Measurements from ENCODE around the gene RNF150. TPM values are rescaled to one million over a fixed set of nuclear protein-coding genes. Genes with fewer than 3 reads are reported as not detected.

RNF150 gene
- total and polyA plus RNA-seq, 2 of the 8 experiments (the other 6 are each of a cell fraction or from before 2014, with no cell fraction given) = 3.4 to 4.8 TPM

DNA sequence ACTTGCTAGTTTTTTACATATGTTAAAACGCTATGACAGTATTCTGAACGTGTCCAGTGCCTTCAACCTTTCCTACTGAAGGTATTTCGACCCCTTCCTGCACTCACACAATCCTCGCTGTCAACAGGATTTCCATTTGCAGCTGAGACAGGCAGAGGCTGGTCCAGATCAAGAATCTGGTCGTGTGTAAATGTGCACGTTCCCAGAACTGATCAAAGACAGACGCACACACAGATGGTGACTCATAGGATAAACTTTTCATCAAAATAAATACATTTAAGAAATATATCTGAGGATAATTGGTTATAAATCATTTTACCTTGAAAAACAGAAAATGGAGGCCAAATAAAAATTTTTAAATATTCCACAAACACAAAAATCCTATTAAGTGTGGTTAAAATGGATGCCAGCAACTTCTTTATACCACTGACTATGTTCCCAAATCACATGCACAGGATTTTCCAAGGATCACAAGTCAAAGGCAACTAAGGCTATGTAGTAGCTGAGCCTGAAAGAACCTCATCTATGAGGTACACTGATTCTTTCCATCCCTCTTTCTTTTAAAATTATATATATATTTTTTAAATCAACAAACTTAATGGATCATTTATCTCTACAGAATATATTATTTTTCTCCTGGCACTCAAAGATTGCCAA lies 85.9 kb downstream of the RNF150 start (continued):
- TF ChIP-seq, protein P1, sequence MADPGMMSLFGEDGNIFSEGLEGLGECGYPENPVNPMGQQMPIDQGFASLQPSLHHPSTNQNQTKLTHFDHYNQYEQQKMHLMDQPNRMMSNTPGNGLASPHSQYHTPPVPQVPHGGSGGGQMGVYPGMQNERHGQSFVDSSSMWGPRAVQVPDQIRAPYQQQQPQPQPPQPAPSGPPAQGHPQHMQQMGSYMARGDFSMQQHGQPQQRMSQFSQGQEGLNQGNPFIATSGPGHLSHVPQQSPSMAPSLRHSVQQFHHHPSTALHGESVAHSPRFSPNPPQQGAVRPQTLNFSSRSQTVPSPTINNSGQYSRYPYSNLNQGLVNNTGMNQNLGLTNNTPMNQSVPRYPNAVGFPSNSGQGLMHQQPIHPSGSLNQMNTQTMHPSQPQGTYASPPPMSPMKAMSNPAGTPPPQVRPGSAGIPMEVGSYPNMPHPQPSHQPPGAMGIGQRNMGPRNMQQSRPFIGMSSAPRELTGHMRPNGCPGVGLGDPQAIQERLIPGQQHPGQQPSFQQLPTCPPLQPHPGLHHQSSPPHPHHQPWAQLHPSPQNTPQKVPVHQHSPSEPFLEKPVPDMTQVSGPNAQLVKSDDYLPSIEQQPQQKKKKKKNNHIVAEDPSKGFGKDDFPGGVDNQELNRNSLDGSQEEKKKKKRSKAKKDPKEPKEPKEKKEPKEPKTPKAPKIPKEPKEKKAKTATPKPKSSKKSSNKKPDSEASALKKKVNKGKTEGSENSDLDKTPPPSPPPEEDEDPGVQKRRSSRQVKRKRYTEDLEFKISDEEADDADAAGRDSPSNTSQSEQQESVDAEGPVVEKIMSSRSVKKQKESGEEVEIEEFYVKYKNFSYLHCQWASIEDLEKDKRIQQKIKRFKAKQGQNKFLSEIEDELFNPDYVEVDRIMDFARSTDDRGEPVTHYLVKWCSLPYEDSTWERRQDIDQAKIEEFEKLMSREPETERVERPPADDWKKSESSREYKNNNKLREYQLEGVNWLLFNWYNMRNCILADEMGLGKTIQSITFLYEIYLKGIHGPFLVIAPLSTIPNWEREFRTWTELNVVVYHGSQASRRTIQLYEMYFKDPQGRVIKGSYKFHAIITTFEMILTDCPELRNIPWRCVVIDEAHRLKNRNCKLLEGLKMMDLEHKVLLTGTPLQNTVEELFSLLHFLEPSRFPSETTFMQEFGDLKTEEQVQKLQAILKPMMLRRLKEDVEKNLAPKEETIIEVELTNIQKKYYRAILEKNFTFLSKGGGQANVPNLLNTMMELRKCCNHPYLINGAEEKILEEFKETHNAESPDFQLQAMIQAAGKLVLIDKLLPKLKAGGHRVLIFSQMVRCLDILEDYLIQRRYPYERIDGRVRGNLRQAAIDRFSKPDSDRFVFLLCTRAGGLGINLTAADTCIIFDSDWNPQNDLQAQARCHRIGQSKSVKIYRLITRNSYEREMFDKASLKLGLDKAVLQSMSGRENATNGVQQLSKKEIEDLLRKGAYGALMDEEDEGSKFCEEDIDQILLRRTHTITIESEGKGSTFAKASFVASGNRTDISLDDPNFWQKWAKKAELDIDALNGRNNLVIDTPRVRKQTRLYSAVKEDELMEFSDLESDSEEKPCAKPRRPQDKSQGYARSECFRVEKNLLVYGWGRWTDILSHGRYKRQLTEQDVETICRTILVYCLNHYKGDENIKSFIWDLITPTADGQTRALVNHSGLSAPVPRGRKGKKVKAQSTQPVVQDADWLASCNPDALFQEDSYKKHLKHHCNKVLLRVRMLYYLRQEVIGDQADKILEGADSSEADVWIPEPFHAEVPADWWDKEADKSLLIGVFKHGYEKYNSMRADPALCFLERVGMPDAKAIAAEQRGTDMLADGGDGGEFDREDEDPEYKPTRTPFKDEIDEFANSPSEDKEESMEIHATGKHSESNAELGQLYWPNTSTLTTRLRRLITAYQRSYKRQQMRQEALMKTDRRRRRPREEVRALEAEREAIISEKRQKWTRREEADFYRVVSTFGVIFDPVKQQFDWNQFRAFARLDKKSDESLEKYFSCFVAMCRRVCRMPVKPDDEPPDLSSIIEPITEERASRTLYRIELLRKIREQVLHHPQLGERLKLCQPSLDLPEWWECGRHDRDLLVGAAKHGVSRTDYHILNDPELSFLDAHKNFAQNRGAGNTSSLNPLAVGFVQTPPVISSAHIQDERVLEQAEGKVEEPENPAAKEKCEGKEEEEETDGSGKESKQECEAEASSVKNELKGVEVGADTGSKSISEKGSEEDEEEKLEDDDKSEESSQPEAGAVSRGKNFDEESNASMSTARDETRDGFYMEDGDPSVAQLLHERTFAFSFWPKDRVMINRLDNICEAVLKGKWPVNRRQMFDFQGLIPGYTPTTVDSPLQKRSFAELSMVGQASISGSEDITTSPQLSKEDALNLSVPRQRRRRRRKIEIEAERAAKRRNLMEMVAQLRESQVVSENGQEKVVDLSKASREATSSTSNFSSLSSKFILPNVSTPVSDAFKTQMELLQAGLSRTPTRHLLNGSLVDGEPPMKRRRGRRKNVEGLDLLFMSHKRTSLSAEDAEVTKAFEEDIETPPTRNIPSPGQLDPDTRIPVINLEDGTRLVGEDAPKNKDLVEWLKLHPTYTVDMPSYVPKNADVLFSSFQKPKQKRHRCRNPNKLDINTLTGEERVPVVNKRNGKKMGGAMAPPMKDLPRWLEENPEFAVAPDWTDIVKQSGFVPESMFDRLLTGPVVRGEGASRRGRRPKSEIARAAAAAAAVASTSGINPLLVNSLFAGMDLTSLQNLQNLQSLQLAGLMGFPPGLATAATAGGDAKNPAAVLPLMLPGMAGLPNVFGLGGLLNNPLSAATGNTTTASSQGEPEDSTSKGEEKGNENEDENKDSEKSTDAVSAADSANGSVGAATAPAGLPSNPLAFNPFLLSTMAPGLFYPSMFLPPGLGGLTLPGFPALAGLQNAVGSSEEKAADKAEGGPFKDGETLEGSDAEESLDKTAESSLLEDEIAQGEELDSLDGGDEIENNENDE (IDR thresholded peaks at IDR 0.05; ENCODE audit: insufficient replicate concordance, low read length) = no peak

All from H1 (cell line).